M059J (cell line): ENCODE results near the gene C14orf119. TPM values are rescaled to one million over a fixed set of nuclear protein-coding genes. Genes with fewer than 3 reads are reported as not detected.

Experiments used
- DNase-seq: peaks from one replicate; pipeline ENCODE4 v3.0.0-alpha.2; 2012; ENCODE audit warnings: low read depth
- total RNA-seq: library from RNA; depleted of rRNA; stranded (reverse); fragments of >200 nt; shearing (Covaris generic); gene quantifications from 2 replicates; pipeline ENCODE4 v1.2.3, GENCODE V29; 2014; rRNA removed

The C14orf119 gene
- total RNA-seq, 1 experiment from 2014 or later: 78.5 TPM

GRCh38 chr14:23149745-23150144 lies 54.4 kb downstream of the C14orf119 start:
- no peak for DNase-seq

Other genes starting within 250 kb of the C14orf119 start
- 51.6 and 115 TPM in 2 replicates for gene LRP10, start 223.8 kb upstream of the C14orf119 start, total RNA-seq
- 0.52 TPM in 1 of 2 replicates, not detected in the other for gene REM2, start 212.3 kb upstream of the C14orf119 start, total RNA-seq
- 104 and 140 TPM in 2 replicates for gene RBM23, start 176.4 kb upstream of the C14orf119 start, total RNA-seq
- 67.3 and 83.3 TPM in 2 replicates for gene PRMT5, start 166.1 kb upstream of the C14orf119 start, total RNA-seq
- gene HAUS4, start 138.4 kb upstream of the C14orf119 start, total RNA-seq: 30.7 and 51.4 TPM in 2 replicates
- gene AJUBA, start 113.0 kb upstream of the C14orf119 start, total RNA-seq: 23.9 and 55.5 TPM in 2 replicates
- gene C14orf93, start 85.4 kb upstream of the C14orf119 start, total RNA-seq: 8.6 and 9.7 TPM in 2 replicates
- 267 and 297 TPM in 2 replicates for gene PSMB5, start 60.6 kb upstream of the C14orf119 start, total RNA-seq
- gene PSMB11, start 53.3 kb upstream of the C14orf119 start, total RNA-seq: not detected in 2 replicates
- 7.5 and 13.7 TPM in 2 replicates for gene CDH24, start 38.0 kb upstream of the C14orf119 start, total RNA-seq
- gene ACIN1, start 369 bp upstream of the C14orf119 start, total RNA-seq: 47.1 and 64.0 TPM in 2 replicates
- gene CIROP, start 9.5 kb downstream of the C14orf119 start, total RNA-seq: not detected in 2 replicates
- gene CEBPE, start 23.8 kb downstream of the C14orf119 start, total RNA-seq: not detected in 2 replicates
- gene SLC7A8, start 88.2 kb downstream of the C14orf119 start, total RNA-seq: 3.0 and 4.0 TPM in 2 replicates
- gene RNF212B, start 142.4 kb downstream of the C14orf119 start, total RNA-seq: not detected in 2 replicates
- 9.1 and 11.9 TPM in 2 replicates for gene HOMEZ, start 190.6 kb downstream of the C14orf119 start, total RNA-seq
- 3.0 and 5.0 TPM in 2 replicates for gene PPP1R3E, start 207.4 kb downstream of the C14orf119 start, total RNA-seq
- gene BCL2L2, start 211.3 kb downstream of the C14orf119 start, total RNA-seq: 9.5 and 17.1 TPM in 2 replicates
- 80.8 and 89.2 TPM in 2 replicates for gene PABPN1, start 226.0 kb downstream of the C14orf119 start, total RNA-seq